OCI-LY3 (cell line): ENCODE results near the gene ZNF358.

ENCODE experiments used
- CTCF ChIP-seq: fragments of 200-600, 300-600 bp; sonication (generic); IDR thresholded peaks from 2 replicates; pipeline ENCODE4 v1.5.1; 2014; ENCODE audit warnings: antibody characterized with exemption, low read length, low read depth
- EZH2phosphoT487 ChIP-seq: fragments of 200-600 bp; shearing (Covaris generic); IDR thresholded peaks from 2 replicates; pipeline ENCODE4 v1.6.1; 2018; ENCODE audit warnings: antibody characterized with exemption, mixed run types, low read depth

- no peak for TF ChIP-seq CTCF
- TF ChIP-seq EZH2phosphoT487 = no peak
Measured at GRCh38 chr19:7547159-7547558, 31.3 kb downstream of the ZNF358 start.
